ENCODE measurements around the gene OTOG.

OTOG gene

GRCh38 chr11:17570034-17570433, 23.0 kb downstream of the OTOG start:
- Histone ChIP-seq H2AFZ (ENCODE audit: low read length) (no peak overlapping the region), H4K20me1 (ENCODE audit: insufficient read depth, low read length) (no peaks in the 10 kb centered on the region), H3K27ac (ENCODE audit: low read length) (no peak overlapping the region), H3K79me2 (ENCODE audit: low read length) (no peaks in the 10 kb centered on the region), H3K4me3 (ENCODE audit: low read length) (no peak overlapping the region), H3K36me3 (replicated peaks; ENCODE audit: insufficient read depth, low read length) (no peaks in the 10 kb centered on the region), H3F3A (ENCODE audit: insufficient read depth, low read length) (no peaks in the 10 kb centered on the region), H3K4me2 (ENCODE audit: low read depth, low read length) (no peak overlapping the region), H3K27me3 (replicated peaks; ENCODE audit: insufficient read depth, low read length) (no peaks in the 10 kb centered on the region), H3K9me2 (replicated peaks; ENCODE audit: insufficient read depth, low read length) (no peaks in the 10 kb centered on the region), H3K9me3 (replicated peaks; ENCODE audit: insufficient read depth, low read length) (no peaks in the 10 kb centered on the region), H3K4me1 (ENCODE audit: low read length) (no peaks in the 10 kb centered on the region), H3K9ac (ENCODE audit: low read length) (no peak overlapping the region)
- DNase-seq, result no peak
- TF ChIP-seq CTCF (IDR thresholded peaks at IDR 0.05; ENCODE audit: low read length) (no peak), EZH2phosphoT487 (IDR thresholded peaks at IDR 0.05; ENCODE audit: low read length) (no peak), EZH2 (optimal IDR thresholded peaks at IDR 0.05; ENCODE audit: low read depth, low read length) (no peak)

- H3K4me1 ChIP-seq (ENCODE audit: low read length), result no peaks in the 10 kb centered on the region
- no peak overlapping the region for H3K27ac ChIP-seq (ENCODE audit: low read length)
- no peak overlapping the region for H2AFZ ChIP-seq (ENCODE audit: low read length)
Measured at GRCh38 chr11:17571431-17572358, 24.6 kb downstream of the OTOG start.

GRCh38 chr11:17572359-17572690, 25.3 kb downstream of the OTOG start:
- TF ChIP-seq CTCF (IDR thresholded peaks at IDR 0.05; ENCODE audit: low read length) (no peak), EZH2phosphoT487 (IDR thresholded peaks at IDR 0.05; ENCODE audit: low read length) (no peak)
- Histone ChIP-seq H3K4me2 (ENCODE audit: low read depth, low read length) (no peak overlapping the region), H3K4me3 (ENCODE audit: low read length) (no peak overlapping the region), H3K9ac (ENCODE audit: low read length) (no peak overlapping the region), H4K20me1 (ENCODE audit: insufficient read depth, low read length) (no peaks in the 10 kb centered on the region), H3K27ac (ENCODE audit: low read length) (no peak overlapping the region), H2AFZ (ENCODE audit: low read length) (no peak overlapping the region), H3K27me3 (replicated peaks; ENCODE audit: insufficient read depth, low read length) (no peaks in the 10 kb centered on the region), H3K4me1 (ENCODE audit: low read length) (no peaks in the 10 kb centered on the region), H3F3A (ENCODE audit: insufficient read depth, low read length) (no peaks in the 10 kb centered on the region), H3K36me3 (replicated peaks; ENCODE audit: insufficient read depth, low read length) (no peaks in the 10 kb centered on the region), H3K9me2 (replicated peaks; ENCODE audit: insufficient read depth, low read length) (no peaks in the 10 kb centered on the region), H3K9me3 (replicated peaks; ENCODE audit: insufficient read depth, low read length) (no peaks in the 10 kb centered on the region), H3K79me2 (ENCODE audit: low read length) (no peaks in the 10 kb centered on the region)
- no peak for DNase-seq

More at GRCh38 chr11:17571431-17572358, 24.6 kb downstream of the OTOG start:
- no peaks in the 10 kb centered on the region for H3K79me2 ChIP-seq (ENCODE audit: low read length)
- H3K4me3 ChIP-seq (ENCODE audit: low read length), result no peak overlapping the region
- H3K9ac ChIP-seq (ENCODE audit: low read length), result no peak overlapping the region
- no peaks in the 10 kb centered on the region for H3K9me2 ChIP-seq (replicated peaks; ENCODE audit: insufficient read depth, low read length)
- H3F3A ChIP-seq (ENCODE audit: insufficient read depth, low read length), result no peaks in the 10 kb centered on the region
- no peak for DNase-seq
- H3K4me2 ChIP-seq (ENCODE audit: low read depth, low read length), result no peak overlapping the region
- TF ChIP-seq EZH2 (optimal IDR thresholded peaks at IDR 0.05; ENCODE audit: low read depth, low read length) (no peak), EZH2phosphoT487 (IDR thresholded peaks at IDR 0.05; ENCODE audit: low read length) (no peak), CTCF (IDR thresholded peaks at IDR 0.05; ENCODE audit: low read length) (no peak)
- H3K9me3 ChIP-seq (replicated peaks; ENCODE audit: insufficient read depth, low read length), result no peaks in the 10 kb centered on the region
- no peaks in the 10 kb centered on the region for H3K27me3 ChIP-seq (replicated peaks; ENCODE audit: insufficient read depth, low read length)
- H4K20me1 ChIP-seq (ENCODE audit: insufficient read depth, low read length), result no peaks in the 10 kb centered on the region
- H3K36me3 ChIP-seq (replicated peaks; ENCODE audit: insufficient read depth, low read length), result no peaks in the 10 kb centered on the region
